DMS153 treated with DMSO at 0.1 percent for 48 hours (cell line): ENCODE measurements around the gene APOC3.
"Not testable (repeated sequence)": the region's sequence is repeated elsewhere in the genome, so short reads cannot be mapped to it uniquely, and the experiment has no call there.

Experiments
- DNase-seq: peaks from one replicate; lab custom pipeline; 2025; ENCODE audit not compliant: unreplicated experiment; lab: John Stamatoyannopoulos, UW

The APOC3 gene

DNA sequence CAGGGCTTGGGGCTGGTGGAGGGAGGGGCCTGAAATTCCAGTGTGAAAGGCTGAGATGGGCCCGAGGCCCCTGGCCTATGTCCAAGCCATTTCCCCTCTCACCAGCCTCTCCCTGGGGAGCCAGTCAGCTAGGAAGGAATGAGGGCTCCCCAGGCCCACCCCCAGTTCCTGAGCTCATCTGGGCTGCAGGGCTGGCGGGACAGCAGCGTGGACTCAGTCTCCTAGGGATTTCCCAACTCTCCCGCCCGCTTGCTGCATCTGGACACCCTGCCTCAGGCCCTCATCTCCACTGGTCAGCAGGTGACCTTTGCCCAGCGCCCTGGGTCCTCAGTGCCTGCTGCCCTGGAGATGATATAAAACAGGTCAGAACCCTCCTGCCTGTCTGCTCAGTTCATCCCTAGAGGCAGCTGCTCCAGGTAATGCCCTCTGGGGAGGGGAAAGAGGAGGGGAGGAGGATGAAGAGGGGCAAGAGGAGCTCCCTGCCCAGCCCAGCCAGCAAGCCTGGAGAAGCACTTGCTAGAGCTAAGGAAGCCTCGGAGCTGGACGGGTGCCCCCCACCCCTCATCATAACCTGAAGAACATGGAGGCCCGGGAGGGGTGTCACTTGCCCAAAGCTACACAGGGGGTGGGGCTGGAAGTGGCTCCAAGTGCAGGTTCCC is at the start of gene APOC3:
TSS of gene APOC3 (plus strand) at position 383 of the 659 bp plus-strand sequence. CDS start 676 bp downstream, outside the sequence.
- no peak for DNase-seq

DNA sequence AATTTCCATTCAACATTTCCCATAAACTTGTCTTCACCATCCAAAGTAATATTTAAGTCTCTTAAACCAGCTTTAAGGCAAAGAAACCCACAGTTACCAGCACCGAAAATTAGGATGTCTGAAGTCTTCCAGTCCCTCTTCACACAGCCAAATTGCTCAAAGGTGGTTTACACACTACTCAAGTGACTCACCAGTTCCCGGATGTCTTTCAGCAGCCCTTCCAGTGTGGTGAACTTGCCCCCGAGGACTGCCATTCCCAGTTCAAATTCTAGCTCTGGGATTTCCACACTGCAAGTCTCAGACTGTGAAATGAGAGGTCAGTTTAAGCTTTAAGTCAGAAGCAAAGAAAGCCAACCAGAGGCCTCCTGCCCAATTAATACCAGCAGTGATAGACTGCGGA is 47.0 kb upstream of the APOC3 start:
- DNase-seq, result no peak

DNA sequence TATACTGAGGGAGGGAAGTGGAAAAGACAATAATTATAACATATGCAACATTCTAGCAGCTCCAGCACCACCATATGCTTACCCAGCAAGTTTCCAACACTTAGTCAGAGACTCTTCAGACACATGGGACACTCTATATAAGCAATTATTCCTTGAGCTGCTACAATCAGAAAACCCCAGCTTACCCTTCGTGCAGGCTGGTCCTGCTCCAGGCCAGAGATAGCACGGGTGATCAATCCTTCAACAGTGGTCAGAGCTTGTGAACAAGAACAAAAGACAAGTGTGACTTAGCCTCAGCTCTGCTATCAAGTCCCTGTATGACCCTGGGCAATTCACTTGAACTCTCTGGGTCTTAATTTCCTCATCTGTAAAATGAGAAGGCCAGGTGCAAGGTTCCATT is 43.4 kb upstream of the APOC3 start:
- no peak for DNase-seq

DNA sequence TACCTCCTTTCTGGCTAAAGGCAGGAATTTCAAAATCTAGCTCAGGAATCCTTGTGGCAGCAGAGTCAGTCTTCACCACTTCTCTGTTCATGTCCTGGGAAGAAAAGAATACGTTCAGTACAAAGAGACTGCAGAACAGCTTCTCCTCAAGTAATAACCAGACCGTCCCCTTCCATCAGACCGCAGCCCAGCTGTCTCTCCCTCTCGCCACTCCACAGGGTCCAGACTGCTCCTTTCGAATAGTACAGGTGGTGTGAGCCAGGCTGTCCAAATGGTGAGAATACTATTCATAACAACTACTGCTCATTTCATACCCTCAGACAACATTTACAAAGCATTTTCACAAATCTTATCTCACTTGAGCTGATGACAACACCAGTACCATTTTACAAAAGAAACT is 42.7 kb upstream of the APOC3 start:
- no peak for DNase-seq

DNA sequence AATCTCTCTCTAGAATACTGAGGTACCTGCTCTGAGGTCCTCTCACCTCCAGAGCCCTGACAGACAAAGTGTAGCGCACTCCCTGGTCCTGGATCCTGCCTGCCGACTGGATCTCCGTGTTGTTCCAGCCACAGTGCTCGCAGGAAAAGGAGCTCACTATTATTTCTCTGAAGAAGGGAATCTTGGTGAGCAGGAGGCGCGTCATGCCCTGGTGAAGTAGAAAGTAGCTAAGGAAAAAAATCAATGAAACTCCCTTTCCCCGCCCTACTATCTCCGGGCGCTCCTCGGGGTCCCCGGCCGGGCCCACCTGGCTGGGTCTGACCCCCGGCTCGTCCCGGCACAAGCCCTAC is 42.3 kb upstream of the APOC3 start:
- DNase-seq, result no peak

DNA sequence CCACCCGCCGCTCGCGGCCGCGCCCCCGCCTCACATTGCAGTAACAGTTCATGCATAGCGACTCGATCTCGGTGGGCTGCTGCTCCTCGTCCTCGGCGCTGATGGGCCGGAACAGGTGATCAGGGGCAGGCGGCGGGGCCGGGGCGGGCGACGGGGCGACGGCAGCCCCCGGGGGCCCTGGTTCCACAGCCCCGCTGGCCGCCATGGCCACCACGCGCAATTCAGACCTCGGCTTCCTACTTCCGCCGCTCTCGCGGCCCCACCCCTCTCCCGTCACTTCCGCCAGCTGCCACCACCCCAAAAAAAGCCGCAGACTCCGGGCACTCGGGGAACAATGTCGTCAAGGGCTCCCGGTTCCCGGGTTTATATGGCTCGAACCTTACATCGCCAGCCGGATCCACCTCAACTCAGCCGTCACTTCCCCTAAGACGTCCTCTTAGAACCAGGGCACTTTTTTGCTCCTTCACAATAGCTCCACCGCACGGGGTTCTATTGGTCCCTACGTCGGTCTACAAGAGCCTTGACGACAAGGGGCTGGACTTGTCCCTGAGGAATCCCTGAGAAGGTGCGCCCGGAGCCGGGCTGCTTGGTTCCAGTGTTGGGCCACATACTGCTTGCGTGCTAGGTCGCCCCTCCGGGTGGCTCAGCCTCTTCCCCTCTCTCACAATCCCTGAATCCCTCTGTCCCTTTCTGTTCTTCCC is 41.8 kb upstream of the APOC3 start, which contains the start of gene ZPR1:
TSS of gene ZPR1 (minus strand) at position 238 of the 701 bp plus-strand sequence. CDS start at position 205, 33 bp downstream.
- peak; percentile 53 for DNase-seq

DNA sequence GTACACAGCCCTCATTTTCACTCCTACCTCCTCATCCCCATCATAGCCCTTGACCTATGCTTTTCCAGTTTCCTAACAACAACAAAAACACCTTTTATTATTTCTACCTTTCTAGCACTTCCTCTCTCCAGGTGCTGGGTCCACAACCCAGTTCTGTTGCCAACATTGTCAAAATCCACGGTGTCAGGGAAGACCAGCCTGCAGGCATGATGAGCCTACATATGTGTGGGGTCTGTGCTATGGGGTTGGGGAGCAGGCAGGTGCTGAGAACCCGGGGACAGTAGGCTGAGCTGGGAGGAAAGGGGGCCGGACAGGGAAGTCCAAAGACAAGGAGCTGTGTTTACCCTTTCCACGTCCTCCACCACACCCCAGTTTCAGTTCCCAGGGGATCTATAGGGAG is 41.2 kb upstream of the APOC3 start:
- DNase-seq, result no peak

DNA sequence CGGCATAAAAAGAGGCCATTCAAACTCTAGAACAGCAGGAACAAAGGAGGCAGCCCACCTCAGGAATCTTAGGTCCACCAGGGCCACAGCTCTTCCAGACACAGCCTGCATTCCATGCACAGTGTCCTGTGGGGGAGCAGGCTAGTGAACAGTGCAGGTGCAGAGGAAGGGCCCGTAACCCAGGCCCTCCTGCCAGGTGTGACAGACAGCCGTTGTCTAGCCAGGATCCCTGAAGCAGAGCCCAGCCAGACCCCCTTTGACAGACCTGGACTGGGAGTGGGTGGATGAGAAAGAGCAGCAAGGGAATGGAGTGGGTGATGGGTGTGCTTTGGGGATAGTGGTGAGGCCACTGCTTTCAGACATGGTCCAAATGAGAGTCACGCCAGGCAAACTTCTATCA is 40.7 kb upstream of the APOC3 start:
- DNase-seq, result no peak

DNA sequence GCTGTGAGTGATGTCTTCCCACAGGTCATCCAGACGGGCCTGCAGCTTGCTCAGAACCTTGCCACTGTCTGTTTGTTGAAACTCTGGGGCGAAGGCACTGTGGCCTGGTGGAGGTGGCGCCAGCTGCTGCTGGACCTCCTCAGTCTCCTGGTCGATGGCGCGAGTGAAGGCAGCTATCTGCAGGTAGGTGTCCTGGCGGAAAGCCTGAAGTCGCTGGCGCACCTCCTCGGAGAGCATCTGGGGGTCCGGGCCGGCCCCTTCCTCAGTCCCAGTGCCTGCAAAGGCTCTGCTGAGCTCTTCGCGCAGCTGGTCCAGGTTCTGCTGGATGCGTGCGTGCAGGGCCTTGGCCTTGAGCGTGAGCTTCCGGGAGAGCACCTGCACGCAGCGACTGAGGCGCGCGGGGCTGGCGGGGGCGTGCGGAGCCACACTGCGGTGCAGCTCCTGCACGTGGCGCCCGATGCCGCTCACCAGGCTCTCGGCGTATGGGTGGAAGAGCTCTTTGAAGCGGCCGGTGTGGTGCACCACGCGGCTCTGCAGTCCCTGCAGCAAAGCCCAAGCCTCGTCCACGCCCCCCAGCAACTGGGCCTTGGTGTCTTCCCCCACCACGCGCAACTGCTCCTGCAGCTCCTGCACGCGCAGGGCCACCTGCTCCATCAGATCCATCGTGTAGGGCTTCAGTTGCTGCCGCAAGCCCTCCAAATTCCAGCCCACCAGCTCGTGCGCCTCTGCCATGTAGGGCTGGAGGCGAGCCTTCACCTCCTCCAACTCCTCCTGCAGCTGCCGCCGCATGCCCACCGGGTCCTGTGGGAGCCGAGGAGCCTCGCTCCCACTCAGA is 39.3 kb upstream of the APOC3 start:
- no peak for DNase-seq

DNA sequence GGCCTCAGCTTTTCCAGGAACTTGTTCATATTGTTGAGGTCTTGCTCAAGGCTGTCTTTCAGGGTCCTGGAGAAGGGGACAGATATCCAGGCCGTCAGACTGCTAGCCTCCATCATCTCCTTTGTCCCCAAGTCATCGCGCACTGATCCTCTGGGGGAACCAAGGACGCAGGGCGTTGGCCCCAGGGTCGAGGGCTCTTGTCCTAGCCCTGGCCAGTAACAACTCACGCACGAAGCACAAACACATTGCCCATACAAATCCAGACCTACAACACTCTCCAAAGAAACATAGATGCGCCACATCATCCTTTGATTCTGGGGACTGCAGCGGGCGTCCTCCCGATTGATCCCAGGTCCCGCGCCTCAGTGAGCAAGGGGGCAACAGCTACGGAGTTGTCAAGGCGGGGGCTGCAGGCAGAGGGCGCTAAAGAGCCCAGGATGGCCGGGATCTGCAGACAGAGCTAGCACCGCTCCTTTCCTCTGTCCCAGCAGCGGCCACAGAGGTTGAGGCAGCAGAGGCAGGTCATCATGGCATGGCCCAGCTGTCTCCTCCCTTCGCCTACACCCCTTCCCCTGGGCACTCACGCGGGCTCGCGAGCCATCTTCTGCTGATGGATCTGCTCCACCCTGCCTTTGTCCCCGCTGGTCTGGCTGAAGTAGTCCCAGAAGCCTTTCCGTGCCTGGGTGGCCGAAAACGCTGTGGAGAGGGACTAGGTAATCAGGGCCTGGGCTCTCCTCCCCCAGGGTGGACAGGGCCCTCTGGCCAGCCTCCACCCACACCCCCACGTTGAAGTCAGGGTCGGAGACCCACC is 38.5 kb upstream of the APOC3 start:
- peak; percentile 49 for DNase-seq

DNA sequence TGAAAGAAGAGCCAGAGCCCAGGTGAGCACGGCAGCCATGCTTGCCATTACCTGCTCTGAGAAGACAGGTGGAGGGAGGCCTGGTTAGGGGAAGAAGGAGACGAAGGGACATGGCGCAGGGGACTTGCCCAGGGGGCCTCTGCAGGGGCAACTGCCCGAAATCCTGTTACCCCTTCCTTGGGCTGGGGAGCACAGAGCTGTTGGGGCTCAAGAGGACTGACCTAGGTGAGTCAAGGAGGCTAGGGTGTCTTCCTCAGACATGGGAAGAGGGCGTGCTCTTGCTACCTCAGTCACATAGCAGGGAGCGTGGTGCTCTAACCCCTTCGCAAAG is 37.9 kb upstream of the APOC3 start, which contains the start of gene APOA5:
TSS of gene APOA5 (minus strand) at position 67 of the 331 bp plus-strand sequence. CDS start at position 48, 19 bp downstream.
- DNase-seq, result no peak

DNA sequence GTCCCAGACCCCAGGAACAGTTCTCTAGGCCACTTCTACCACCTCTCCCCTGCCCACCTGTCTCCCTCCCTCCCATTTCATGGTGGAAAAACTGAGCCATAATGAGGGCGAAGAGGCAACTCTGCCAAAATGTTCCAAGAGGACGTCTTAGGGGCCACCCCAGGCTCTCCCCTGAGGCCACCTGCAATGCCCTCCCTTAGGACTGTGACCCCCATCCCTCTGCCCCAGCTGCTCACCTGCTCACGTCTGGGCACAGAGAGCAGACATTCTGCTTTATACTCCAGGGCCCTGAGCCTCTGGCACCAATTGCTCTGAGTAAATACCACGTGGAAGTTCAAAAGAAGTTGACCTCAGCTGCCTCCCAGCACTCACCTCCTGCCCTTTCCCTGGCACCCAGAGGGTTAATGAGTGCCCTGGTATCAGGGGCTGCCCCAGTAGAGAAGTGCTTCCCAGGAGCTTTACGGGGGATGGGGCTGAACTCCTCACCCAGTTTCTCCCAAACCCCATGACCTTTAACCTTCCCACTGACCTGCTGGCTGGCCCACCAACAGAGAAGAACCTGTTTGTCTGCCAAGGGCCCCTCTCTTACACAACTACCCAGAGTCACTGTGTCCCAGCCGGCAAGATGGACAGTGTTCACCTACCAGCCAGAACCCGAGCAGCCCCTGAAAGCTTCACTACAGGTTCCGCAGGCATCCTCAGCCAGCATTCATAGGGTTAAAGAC is 37.4 kb upstream of the APOC3 start:
- no peak for DNase-seq

DNA sequence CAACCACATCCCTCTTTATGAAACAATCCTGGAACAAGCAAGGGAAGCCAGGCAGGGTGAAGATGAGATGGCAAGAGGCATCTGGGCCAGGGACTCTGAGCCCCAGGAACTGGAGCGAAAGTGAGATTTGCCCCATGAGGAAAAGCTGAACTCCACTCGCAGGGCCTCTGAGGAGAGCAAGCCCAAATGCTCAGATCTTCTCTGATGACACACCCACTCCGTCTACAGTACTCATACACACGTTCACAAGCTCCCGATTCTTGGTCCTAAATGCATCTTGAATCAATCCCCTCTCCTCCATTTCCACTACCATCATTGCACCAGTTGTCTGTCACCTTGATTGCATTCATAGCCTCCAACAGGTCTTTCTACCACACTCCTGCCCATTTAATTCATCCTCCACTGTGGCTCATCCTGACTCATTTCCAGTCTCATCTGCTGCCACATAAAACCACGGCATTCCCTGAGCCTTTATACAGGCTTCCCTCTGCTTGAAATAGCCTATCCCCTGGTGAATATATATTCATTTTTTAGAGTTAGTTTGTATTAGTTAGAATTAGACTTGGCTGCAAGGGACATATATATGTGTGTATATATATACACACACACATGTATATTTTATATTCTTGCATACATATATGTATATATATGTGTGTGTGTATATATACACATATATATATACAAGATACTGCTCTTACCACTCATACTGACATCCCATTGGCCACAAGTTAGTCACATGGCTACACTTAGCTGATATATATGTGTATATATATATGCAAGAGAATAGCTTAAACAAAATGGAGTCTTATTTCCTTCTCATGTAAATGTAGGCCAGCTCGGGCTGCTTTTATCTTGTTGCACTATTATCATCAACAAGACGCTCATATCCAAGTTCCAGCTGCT is 36.6 kb upstream of the APOC3 start:
- no peak for DNase-seq

DNA sequence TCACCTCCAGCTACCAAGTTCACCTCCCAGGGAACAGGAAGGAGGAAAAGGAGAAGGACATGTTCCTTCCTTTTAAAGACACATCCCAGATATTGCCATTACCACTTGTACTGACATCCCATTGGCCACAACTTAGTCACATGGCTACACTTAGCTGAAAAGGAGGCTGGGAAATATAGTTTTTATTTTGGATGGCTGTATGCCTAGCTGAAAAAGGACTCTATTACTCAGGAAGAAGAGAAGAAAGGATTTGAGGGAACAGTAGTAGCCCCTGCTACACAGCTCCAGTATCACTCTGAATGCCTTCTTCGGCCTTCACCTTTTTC is 36.0 kb upstream of the APOC3 start:
- no peak for DNase-seq

DNA sequence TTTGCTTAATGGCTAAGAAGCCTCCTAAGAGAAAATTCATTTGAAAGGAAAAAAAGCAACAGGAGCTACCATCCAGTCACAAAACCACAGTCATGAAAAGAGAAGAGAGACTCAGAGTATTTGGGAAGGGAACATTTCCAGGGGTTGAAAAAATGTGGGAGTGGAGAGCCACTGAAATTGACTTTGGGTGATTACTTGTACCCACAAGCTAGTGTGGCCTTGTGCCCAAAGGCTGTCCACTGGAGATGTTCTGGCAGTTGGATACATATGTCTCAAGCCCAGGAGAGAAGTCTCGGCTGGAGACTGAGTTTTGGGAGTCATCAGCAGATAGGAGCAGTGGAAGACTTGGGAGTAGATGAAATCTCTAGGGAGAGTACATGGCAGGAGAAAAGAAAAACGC is 34.9 kb upstream of the APOC3 start:
- DNase-seq, result no peak

DNA sequence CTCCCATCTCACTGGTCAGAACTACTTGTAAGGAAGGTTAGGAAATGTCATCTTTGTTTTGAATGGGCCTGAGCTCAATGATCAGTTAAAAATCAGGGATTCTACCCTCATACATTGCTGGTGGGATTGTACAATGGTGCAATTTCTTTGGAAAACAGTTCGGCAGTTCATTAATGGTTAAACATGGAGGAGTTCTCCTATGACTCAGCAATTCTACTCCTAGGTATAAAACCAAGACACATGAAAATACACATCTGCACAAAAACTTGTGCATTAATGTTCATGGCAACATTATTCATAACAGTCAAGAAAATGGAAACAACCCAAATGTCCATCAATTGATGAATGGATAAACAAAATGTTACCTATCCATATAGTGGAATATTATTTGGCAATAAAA is 33.2 kb upstream of the APOC3 start:
- DNase-seq, result no peak

DNA sequence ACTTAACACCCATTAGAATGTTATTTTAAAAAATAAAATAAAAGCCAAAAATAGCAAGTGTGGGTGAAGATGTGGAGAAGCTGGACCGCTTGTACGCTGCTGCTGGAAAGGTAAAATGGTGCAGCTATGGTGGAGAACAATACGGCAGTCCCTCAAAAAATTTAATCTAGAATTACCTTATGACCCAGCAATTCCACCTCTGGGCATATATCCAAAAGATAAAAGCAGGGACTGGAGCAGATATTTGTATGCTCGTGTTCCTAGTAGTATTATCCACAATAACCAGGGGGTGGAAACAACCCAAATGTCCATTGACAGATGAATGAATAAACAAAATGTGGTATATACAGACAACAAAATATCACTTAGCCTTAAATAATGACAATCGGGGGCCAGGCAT is 31.9 kb upstream of the APOC3 start:
- no peak for DNase-seq

DNA sequence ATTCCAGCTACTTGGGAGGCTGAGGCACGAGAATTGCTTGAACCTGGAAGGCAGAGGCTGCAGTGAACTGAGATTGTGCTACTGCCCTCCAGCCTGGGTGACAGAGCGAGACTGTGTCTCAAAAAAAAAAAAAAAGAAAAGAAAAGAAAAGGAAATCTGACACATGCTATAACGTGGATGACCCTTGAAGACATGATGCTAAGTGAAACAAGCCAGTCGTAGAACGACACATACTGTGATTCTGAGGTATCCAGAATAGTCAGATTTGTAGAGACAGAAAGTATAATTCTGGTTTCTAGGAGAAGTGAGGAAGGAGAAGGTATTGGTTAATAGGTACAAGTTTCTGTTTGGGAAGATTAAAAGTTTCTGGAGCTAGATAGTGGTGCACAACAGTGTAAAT is 31.3 kb upstream of the APOC3 start:
- DNase-seq, result no peak

DNA sequence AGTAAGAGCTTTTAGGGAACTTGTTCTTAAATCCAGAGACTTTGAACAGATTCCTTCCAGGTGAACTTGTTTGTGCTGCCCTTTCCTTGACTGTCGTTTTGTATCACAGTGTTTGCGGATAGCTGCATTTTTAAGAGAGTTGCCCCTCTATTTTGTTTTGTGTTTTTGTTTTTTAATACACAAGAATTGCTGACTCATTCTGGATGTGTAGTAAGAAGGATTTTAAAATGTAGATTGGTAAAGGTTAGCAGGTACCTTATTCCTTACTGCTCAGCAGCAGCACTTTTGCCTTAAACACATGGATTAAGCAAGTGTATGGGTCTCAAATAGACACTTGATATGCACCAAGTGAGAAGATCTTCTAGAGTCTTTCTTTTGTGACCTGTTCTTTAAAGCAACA is 29.1 kb upstream of the APOC3 start:
- no peak for DNase-seq

DNA sequence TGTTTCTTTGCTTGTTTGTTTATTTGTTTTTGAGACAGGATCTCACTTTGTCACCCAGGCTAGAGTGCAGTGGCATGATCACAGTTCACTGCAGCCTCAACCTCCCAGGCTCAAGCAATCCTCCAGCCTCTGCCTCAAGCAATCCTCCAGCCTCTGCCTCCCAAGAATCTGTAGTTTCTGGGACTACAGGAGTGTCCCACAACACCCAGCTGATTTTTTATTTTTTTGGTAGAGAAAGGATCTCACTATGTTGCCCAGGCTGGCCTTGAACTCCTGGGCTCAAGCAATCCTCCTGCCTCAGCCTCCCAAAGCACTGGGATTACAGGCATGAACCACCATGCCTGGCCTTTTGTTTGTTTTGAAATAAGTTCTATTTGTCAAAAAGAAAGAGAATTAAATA is 28.0 kb upstream of the APOC3 start:
- not testable (repeated sequence) for DNase-seq
